ENCODE results near the gene PMP22.
"Not testable (repeated sequence)": the region's sequence is repeated elsewhere in the genome, so short reads cannot be mapped to it uniquely, and the experiment has no call there.

Gene PMP22

DNA sequence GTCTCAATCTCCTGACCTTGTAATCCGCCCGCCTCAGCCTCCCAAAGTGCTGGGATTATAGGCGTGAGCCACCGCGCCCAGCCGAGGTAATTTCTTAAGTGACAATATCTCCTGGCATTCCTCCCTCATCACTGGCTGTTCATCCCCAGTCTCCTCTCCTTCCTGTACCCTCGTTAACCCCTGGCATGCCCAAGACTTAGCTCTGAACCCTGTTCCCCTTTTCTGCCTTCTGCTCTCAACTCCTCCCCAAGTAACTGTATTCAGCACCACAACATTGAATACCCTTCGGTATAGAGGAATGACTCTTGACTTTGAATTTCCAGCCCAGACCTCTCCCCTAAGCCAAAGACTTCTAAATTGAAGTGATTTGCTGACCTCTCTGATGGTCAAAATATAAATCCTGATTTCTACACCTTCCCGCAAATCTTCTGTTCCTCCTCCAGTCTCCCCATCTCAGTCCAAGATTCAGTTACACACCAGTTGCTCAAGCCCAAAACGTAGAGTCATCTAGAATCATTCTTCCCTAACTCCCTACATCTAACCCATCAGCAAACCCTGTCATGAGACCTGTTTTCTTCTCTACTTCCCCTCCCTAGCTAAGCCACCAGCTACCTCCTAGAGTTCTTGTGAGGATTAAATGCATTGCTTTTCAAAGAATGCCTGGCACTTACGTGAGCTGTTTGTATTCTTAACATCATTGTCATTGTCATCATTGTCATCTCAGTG lies 14.8 kb downstream of the PMP22 start:
- no peak for DNase-seq

DNA sequence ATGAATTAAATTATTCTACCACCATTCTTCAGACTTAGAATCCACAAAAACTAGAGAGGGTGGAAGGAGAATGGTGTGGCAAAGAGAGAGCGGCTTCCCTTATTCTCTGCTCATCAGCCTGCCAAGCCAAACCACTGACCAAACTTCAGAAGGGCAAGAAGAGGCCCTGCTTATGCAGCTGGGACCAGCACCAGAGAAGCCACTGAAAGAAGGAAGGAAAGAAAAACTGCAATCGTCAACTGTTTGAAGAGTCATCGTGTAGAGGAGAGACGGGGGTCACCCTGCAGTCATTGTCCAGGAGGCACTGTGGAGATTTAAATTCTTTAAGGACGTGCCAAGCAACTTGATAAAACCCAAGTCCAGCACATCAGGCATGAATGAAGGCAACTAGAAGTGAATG lies 15.6 kb downstream of the PMP22 start:
- DNase-seq: no peak

DNA sequence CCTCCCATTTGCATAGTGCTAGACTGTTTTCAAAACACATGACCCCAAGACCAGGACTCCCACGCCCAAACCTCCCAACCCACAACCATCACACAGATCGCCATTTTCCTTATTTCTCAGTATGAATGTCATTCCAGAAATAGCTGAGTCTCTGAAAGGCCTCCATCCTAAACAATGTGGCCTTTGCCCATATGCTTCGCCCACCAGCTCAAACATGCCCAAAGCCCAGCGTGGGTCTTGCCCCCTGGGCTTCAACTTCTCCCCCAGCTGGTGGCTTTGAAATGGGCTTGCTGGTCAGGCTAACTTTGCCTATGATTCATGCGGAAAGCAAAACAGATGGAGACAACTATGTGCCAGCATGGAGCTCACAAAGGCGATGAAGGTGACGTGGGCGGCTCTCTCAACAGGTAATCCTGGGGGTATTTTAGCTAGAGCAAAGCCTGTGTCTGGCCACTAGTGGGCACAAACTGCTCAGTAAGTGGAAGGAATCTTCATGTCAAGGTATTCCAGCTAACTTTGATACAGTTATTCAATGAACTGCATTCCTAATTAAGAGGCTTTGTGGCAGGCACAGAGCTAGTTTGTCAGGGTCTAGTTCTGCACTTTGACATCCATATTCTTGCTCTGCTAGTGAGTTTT lies 17.1 kb downstream of the PMP22 start:
- DNase-seq: peak; percentile 1

DNA sequence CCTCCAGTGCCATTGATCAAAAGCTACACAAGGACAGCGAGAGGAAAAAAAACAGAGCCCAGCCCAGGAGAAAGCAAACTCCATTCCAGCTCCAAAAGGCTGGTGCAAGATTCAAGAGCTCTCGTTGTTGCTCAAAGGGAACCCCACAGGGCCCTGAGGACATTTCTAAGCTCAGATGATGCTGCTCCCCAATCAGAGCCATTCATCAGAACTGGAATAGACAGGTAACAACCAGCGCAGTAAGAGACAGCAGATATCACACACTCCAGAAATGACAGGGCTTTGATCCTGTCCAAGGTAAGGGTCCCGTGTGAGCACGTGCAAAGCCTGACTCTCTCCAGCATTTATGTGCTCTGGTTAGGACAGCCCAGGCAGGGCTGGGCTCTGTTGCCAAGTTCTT lies 20.1 kb downstream of the PMP22 start:
- no peak for DNase-seq

DNA sequence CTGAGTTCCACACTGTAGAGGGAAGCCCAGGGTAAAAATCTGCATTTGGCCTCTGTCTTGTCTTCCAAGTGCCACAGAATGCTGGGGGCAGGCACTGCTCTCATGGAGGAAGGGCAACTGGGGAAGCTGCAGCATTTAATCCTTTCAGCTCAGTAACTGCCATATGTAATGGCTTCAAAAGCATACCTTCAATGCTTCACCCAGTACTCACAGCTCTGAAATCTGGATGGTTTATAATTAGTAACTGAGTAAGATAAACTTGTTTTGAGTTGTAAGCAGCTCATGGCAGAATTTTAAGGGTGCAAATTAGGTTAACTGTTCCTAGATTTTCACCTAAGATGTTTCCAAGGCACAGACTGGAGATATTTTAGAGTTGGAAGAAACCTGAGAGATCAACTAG lies 24.5 kb downstream of the PMP22 start:
- DNase-seq: no peak

DNA sequence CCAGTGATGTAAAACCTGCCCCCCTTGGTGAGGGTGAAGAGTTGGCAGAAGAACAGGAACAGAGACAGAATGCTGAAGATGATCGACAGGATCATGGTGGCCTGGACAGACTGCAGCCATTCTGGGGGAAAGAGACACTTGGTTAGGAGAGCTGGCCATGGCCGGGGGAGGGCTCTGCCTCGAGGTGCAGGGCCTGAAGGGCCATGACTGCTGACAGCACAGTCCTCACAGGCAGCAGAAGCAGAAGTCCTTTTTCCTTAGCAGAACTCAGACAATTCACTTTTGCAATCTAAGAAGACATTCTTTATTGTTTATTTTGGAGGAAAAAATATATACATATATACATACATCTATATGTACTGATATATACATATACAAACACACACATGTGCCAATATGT lies 25.6 kb downstream of the PMP22 start:
- no peak for DNase-seq

DNA sequence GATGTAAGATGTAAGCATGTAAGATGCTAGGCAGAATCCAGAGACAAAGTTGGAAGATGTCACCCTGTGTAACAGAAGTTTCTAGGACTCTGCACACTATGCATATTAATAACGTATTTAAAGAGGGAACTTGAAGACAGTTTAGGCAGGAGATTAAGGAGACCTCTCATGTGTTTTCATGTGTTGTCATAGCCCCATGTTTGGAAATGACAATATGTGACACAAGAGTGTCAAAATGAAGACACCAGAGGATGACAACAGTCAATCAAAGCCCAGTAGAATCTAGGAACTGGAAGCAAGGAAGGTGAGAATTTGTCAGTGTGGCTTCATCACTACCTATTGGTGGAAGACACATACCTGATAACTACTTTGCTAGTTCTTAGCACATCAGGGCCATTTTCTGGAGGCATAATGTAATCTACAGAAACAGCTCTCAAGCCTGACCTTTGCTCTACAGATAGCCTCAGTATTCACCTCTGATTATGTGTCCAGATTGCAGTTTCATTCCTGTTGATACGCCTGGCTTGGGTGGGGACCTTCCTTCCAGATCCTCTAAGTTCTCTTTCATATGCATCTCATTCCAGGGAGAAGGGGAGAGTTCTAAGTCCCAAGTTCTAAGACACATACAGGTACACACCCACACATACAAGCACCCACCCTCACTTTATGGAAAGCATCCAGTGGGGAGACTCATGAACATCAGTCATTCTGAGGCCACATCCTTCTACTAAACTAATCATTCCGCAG lies 26.3 kb downstream of the PMP22 start:
- no peak for DNase-seq

DNA sequence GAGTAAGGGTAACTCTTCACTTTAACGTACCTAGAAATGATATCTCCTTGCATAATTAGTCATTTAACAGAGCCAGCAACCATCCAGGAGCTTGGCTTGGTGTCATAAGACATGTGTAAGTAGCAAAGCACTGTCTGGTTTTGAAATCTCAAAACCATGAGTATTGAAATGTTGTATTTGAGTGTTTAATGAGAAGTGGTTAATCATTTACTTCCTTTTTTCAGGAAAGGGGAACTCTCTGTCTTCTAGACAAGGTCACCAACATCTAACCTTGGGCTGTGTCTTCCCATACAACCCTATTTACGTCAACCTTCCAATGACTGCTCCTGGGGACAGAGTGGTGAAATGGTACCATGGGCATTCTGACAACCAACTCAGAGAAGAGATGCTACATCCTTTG lies 27.1 kb downstream of the PMP22 start:
- DNase-seq: no peak

DNA sequence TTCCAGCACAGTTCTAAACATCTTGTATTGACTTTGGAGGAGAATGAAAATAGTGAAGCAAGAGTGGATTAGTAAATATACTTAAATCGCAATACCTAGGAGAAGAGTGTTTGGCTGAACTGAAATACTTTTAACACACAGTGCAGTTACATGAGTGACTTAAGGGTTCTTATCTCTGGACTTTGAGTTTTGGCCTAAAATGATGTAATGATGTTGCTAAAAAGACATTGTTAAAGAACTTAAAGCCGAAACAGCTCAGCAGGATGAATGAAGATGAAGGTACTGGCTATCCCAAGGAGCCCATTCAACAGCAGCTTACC lies 28.1 kb downstream of the PMP22 start:
- no peak for DNase-seq

DNA sequence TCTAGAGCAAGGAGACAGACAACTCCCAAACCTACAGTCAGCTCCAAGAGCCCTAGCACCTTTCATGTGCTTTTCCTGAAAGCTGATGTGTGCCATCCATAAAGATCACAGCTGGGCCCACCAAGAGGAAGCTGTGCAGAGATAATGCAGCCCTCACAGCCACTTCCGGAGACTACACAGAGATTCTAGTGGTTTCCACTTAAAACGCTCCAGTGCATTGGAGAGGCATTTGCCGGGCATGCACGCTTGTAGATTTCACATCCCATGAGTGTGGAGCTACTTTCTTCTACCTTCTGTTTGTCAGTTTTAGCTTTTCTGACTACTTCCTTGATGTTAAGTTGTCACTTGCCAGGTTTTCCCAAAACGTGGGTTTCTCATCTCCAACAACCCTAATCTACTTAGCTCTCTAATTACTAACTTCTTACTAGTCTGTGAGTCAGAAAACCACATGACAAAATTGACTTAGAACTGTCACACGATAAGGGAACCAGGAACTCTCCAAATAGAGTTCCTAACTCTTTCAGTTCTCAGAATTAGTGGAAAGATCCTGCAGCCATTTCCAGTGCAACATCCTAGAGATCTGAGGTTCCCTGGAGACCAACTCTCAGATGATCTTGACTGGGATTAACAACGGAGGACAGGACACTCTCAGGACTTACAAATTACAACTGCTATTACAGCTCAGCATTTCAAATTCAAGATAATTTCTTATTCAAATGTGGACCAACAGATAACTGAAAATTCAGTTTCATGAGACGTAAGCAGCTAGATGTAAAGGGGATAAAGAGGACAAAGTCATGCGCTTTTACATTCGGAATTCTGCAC lies 28.6 kb downstream of the PMP22 start:
- no peak for DNase-seq

DNA sequence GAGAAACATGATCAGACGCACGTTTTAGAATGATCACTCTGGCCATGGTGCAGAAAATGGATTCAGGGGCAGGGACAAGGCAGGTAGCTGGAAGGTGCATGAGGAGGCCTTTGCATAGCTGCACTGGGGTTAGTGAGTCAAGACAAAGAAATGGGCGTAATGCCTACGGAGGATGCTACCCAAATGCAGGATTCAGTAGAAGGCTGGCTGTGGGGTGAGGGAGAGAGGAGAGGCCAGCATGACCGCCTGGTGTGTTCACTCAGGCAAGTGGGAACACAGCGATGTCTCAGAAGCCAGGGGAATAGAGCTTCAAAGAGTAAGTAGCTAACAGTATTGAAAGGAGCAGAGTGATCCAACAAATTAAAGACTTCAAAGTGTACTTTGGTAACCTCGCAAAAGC lies 31.2 kb downstream of the PMP22 start:
- DNase-seq: no peak

DNA sequence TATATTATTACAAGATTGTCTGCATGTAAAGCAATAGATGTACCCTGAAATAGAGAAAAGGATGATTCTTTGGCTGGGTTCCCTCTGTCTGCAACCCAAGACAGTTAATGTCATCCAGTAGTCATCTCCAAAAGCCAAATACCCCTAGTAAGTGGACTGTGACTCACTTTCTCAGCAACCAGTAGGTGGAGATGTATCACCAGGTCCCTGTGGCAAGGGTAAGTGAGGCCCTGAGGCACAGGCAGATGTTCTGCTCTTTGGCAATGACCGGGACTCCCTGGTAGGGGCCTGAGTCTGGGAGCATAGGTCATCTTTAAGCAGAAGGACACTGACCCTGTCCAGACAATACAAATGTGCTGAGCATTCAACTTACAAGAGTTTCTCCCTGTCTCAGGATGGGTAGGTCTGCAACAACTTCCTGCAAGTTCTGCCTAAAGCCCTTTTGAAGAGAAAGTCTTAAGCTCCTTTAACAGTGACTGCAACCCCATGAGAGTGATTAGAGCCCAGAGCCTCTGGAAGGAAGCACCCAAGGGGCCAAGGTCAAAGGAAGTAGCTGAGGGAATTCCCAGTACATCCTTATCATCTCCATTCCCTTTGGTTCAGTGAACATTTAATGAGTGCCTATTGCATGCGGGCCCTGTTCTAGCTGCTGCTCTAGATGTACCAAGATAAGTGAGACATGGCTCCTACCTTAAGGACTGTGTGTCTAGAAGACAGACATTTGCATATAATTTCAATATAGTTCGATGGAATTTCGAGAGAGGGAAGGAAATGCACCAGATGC lies 31.9 kb downstream of the PMP22 start:
- peak; percentile 1 for DNase-seq

DNA sequence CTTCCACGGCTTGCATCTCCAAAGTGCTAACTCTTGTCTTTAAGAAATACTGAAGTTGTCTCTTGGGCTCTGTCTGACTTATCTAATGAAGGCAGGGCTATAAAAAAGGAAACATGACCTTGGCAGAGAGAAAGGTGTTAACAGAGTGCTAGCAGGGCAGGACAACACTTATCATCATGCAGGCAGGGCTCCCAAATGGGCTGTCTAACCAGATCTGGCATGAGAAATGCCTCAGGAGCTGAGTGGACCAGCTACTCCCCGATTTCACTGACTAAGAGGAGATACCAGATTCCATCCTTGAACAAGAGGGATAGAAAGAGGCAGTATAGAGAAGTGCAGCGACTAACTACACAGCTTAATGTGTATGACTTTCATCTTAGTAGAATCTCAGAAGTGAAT lies 32.6 kb downstream of the PMP22 start:
- DNase-seq: no peak

DNA sequence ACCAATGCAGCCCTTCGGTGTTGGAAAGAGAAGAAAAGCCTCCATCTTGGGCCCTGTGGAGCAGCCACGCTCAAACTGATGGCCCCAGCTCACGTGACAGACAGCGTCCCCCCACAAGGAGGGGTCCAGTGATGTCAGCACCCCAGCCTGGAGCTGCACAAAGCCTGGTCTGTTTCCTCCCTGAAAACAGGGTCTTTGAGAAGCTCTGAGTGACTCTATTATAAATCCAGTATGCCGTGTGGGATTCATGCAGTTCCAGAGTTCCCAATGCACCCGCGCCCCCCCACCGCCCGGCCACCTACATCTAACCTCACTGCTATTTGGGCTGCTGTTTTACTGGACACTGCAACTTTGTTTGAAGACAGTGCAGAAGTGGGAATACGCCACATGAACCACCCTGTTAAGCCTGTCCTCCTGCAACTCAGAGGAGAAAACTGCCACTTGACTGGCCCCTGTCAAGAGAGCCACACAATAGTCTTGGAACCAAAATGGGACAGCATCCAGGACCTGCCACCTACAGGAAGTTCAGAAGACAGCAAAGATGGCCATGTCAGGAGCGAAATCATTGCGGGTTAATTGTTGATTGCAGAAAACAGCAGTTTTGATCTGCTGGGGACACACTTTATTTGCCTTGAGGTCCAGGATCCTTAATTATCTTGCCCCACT lies 33.1 kb downstream of the PMP22 start:
- DNase-seq: no peak

DNA sequence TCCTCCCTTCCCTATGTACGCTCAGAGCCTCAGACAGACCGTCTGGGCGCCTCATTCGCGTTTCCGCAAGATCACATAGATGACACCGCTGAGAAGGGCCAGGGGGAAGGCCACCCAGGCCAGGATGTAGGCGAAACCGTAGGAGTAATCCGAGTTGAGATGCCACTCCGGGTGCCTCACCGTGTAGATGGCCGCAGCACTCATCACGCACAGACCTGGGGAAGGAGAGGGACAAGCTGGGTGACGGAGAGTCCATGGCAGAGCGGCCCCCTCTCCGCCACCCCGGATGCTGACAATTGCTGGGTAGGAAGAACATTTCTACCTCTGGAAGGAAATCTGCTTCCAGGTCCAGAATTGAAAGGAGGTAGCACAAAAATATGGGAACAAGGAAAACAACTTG lies 34.3 kb downstream of the PMP22 start:
- no peak for DNase-seq

DNA sequence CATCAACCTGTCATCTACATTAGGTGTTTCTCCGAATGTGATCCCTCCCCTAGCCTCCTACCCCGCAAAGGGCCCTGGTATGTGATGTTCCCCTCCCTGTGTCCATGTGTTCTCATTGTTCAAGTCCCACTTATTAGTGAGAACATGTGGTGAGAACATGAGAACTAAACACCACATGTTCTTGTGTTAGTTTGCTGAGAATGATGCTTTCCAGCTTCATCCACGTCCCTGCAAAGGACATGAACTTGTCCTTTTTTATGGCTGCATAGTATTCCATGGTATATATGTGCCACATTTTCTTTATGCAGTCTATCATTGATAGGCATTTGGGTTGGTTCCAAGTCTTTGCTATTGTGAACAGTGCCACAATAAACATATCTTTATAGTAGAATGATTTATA lies 43.3 kb downstream of the PMP22 start:
- not testable (repeated sequence) for DNase-seq

DNA sequence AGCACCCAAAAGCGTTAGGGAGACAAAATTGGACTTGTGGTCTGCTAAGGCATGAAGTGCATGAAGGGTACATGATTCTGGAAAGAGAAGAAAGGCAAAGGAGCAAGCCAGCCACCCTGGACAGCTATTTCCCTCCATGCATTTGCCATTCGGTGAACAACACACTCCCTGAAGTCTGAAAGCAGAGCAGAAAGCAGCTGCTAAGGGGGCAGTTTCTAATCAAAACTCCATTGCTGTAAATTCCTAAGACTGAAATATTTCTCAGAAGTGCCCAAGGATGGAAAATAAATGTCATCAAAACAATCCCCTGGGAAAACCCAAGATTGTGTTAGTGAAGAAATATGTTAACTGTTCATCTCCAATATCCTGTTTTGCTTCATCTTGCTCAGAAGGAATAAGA lies 44.3 kb downstream of the PMP22 start:
- no peak for DNase-seq

DNA sequence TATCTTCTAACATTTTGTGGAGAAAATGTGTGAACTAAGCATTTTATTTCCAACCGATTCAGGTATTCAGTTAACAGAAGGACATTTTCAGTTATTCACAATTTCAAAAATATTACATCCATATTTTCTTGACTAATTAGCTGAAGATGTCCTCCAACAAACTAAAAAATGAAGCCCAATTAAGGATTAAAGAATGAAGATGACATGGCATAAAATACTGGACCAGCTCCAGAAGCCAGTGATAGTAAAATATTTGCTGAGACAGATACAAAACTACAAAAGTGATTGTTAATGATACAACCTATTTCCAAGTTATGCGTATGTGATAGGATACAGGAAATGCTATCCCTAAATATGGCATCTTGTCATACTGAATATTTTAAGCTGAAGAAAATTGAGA lies 48.6 kb downstream of the PMP22 start:
- DNase-seq: no peak

DNA sequence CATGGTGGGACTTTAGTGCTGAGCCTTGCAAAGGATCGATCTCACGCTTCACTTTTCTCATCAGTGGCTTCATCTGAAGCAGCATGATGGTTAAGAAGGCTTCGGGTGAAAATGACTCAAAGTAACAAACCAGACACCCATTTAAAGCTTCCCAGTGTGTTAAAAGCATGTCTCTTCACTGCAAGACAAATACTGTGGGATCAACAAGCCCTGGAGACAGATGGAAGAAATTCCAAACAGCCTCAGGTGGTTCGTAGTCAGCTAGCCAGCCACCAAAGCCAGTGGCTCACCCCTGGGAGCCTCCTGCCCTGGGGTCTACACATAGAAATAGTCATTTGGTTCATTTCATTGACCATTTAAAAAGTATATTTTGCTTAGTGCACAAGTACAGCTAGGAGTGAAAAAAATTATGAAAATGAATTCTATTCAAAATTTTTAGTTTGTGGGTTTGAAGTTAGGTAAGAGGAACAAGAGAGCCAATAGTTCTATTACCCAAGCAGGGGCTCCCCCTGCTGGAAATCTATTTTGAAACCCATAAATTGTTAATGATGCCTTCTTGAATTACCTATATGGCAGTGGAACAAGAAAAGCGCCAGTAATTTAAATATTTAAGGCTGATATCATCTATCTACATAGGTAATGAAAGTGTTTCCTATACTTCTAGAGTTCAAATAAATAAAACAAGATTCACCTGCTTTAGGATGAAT lies 51.6 kb downstream of the PMP22 start:
- DNase-seq: peak; percentile 75

DNA sequence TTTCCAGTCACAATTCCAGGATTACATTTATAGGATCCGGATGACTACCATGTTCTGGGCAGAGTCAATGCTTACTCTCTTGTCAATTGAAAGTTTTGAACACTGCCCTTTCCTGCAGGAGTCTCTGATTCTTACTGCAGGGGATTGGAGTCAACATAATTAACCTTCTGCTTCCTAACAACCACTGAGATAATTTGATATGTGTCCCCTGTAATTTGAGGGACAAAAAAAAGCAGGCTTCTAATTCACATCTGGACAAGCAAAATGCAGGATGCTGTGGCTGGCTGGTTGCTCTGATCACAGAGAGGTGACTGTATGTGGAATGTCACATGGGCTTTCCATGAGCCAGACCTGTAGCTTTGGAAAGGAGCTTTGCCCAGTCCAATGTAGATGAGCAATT lies 54.9 kb downstream of the PMP22 start:
- peak; percentile 83 for DNase-seq

DNA sequence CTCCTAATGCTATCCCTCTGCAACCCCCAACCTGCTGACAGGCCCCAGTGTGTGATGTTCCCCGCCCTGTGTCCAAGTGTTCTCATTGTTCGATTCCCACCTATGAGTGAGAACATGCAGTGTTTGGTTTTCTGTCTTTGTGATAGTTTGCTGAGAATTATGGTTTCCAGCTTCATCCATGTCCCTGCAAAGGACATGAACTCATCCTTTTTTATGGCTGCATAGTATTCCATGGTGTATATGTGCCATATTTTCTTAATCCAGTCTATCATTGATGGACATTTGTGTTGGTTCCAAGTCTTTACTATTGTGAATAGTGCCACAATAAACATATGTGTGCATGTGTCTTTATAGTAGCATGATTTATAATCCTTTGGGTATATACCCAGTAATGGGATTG lies 62.1 kb downstream of the PMP22 start:
- not testable (repeated sequence) for DNase-seq

All from NCI-H69 (cell line).